Smooth muscle cell (in vitro differentiated cells): Measurements from ENCODE around the gene ZFAND6. TPM values are rescaled to one million over a fixed set of nuclear protein-coding genes. Genes with fewer than 3 reads are reported as not detected.

Experiments
- DNase-seq: peaks from one replicate; lab custom pipeline; 2025; ENCODE audit not compliant: unreplicated experiment; lab: John Stamatoyannopoulos, UW
- H2AFZ ChIP-seq: fragments of 200-600 bp; sonication (generic); 2 replicates; pipeline ENCODE4 v1.6.0; 2016; ENCODE audit warnings: antibody characterized with exemption, low read depth, mild to moderate bottlenecking
- H3F3A ChIP-seq: fragments of 200-600 bp; sonication (generic); 2 replicates; pipeline ENCODE4 v1.6.0; 2017; ENCODE audit warnings: antibody characterized with exemption, low read depth
- H3K27ac ChIP-seq: fragments of 200-600 bp; sonication (generic); 2 replicates; pipeline ENCODE4 v1.5.1; 2016; ENCODE audit warnings: low read depth, mild to moderate bottlenecking
- H3K27me3 ChIP-seq: fragments of 200-600 bp; sonication (generic); 2 replicates; pipeline ENCODE4 v1.6.1; 2016; ENCODE audit warnings: low read depth, mild to moderate bottlenecking
- H3K36me3 ChIP-seq: fragments of 200-600 bp; sonication (generic); 2 replicates; pipeline ENCODE4 v1.5.1; 2016; ENCODE audit warnings: low read depth
- H3K4me1 ChIP-seq: fragments of 200-600 bp; sonication (generic); 2 replicates; pipeline ENCODE4 v1.5.1; 2016; ENCODE audit warnings: low read depth
- H3K4me2 ChIP-seq: fragments of 200-600 bp; sonication (generic); 2 replicates; pipeline ENCODE4 v1.6.0; 2016; ENCODE audit warnings: mild to moderate bottlenecking
- H3K4me3 ChIP-seq: fragments of 200-600 bp; sonication (generic); 2 replicates; pipeline ENCODE4 v1.5.1; 2016; ENCODE audit warnings: mild to moderate bottlenecking
- H3K79me2 ChIP-seq: fragments of 200-600 bp; sonication (generic); 2 replicates; pipeline ENCODE4 v1.6.0; 2016; ENCODE audit warnings: low read depth, mild to moderate bottlenecking
- H3K9ac ChIP-seq: fragments of 200-600 bp; sonication (generic); 2 replicates; pipeline ENCODE4 v1.6.0; 2016; ENCODE audit warnings: low read depth
- H3K9me3 ChIP-seq: fragments of 200-600 bp; sonication (generic); replicated peaks from 2 replicates; pipeline ENCODE4 v1.5.1; 2016; ENCODE audit warnings: low read depth
- H4K20me1 ChIP-seq: fragments of 200-600 bp; sonication (generic); 2 replicates; pipeline ENCODE4 v1.6.0; 2016; ENCODE audit warnings: low read depth
- WGBS: methylation state at CpG from one replicate; pipeline ENCODE4 v1.1.7; 2016; ENCODE audit warnings: low lambda C conversion rate; 5-methylcytosine and 5-hydroxymethylcytosine counted together
- polyA plus RNA-seq: library from polyadenylated mRNA; unstranded; fragments of >200 nt; fragmentation: Nextera tagmentation; extraction: Ambion mirVana; gene quantifications from 2 replicates; pipeline ENCODE4 v1.2.1, GENCODE V29; 2016
- total RNA-seq: library from RNA; depleted of rRNA; stranded (reverse); fragments of >200 nt; gene quantifications from 2 replicates; pipeline ENCODE4 v1.2.3, GENCODE V29; 2014
- TF ChIP-seq, protein P1 (sequence below): fragments of 200-600 bp; sonication (generic); IDR thresholded peaks from 2 replicates; pipeline ENCODE4 v1.5.1; 2017; ENCODE audit warnings: borderline replicate concordance, mild to moderate bottlenecking, antibody characterized with exemption; ENCODE audit not compliant: insufficient read depth, poor library complexity, severe bottlenecking

The ZFAND6 gene
- total and polyA plus RNA-seq, 2 experiments from 2014 or later = 81.9 to 144 TPM

DNA sequence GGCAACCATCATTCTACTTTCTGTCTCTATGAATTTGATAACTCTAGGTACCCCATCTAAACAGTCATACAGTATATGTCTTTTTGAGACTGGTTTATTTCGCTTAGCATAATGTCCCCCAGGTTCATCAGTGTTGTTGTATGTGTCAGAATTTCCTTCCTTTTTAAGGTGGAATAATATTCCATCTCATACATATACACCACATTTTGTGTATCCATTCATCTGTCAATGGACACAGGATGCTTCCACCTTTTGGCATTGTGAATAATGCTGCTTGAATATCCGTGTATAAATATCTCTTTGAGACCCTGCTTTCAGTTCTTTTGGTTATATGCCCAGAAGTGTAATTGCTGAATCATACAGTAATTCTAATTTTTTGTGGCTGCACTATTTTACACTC, 10.4 kb upstream of the ZFAND6 start:
- Histone ChIP-seq H3F3A (no peaks in the 10 kb centered on the region), H3K27ac (no peak overlapping the region), H3K9me3 (no peaks in the 10 kb centered on the region), H3K4me3 (no peak overlapping the region), H3K79me2 (no peaks in the 10 kb centered on the region), H3K9ac (no peak overlapping the region), H4K20me1 (no peaks in the 10 kb centered on the region), H3K27me3 (no peaks in the 10 kb centered on the region), H3K4me2 (no peak overlapping the region), H3K36me3 (no peaks in the 10 kb centered on the region), H3K4me1 (no peaks in the 10 kb centered on the region), H2AFZ (no peak overlapping the region)
- no peak for DNase-seq
- 69% methylated on average over 2 of the region's 2 CpGs for WGBS
- TF ChIP-seq, protein P1, sequence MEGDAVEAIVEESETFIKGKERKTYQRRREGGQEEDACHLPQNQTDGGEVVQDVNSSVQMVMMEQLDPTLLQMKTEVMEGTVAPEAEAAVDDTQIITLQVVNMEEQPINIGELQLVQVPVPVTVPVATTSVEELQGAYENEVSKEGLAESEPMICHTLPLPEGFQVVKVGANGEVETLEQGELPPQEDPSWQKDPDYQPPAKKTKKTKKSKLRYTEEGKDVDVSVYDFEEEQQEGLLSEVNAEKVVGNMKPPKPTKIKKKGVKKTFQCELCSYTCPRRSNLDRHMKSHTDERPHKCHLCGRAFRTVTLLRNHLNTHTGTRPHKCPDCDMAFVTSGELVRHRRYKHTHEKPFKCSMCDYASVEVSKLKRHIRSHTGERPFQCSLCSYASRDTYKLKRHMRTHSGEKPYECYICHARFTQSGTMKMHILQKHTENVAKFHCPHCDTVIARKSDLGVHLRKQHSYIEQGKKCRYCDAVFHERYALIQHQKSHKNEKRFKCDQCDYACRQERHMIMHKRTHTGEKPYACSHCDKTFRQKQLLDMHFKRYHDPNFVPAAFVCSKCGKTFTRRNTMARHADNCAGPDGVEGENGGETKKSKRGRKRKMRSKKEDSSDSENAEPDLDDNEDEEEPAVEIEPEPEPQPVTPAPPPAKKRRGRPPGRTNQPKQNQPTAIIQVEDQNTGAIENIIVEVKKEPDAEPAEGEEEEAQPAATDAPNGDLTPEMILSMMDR = no peak

DNA sequence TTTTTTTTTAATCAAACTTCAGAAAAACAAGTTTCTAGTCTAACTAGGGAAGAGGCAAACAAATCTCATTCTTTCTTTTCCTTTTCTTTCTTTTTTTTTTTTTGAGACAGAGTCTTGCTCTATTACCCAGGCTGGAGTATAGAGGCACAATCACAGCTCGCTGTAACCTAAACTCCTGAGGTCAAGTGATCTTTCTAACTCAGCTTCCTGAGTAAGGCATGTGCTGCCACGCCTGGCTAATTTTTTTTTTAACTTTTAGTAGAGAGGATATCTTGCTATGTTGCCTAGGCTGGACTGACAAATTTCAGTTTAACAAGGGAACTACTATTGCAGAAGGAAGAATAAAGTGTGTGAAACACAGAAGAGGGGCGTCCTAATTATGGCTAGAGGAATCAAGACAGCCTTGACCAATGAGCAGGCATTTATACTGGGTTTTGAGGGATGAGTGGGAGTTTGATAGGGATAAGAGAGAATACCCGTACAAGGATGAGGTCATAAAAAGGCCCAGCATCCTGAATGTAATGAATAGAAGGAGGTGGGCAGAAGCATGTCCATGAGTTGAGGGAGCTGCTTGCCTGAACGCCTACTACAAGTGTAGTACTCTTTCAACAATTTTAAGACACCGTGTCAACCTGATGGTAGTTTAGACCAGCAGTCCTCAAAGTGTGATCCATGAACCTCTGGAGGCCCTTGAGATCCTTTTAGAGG, 6.7 kb upstream of the ZFAND6 start:
- Histone ChIP-seq H3K9me3 (no peaks in the 10 kb centered on the region), H3K27ac (no peak overlapping the region), H3K27me3 (peaks cover 4% of the 10 kb centered on the region), H3K4me2 (no peak overlapping the region), H3F3A (no peaks in the 10 kb centered on the region), H3K4me1 (no peaks in the 10 kb centered on the region), H3K36me3 (no peaks in the 10 kb centered on the region), H3K4me3 (no peak overlapping the region), H3K79me2 (no peaks in the 10 kb centered on the region), H2AFZ (no peak overlapping the region), H3K9ac (no peak overlapping the region), H4K20me1 (no peaks in the 10 kb centered on the region)
- 83% methylated on average over 6 of the region's 6 CpGs for WGBS
- DNase-seq = no peak
- TF ChIP-seq, protein P1 = no peak

DNA sequence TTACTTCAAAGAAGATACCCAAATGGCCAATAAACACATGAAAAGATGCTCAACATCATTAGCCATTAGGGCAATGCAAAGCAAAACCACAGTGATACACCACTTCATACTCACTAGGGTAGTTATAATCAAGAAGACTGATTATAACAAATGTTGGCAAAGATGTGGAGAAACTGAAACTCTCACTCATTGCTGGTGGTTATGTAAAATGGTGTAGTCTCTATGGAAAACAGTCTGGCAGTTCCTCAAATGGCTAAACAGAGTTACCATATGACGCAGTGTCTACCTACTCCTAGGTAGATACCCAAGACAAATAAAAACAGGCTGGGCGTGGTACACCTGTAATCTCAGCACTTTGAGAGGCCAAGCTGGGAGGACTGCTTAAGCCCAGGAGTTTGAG, 3.5 kb upstream of the ZFAND6 start:
- peaks cover 4% of the 10 kb centered on the region for H3K79me2 ChIP-seq
- H3K4me3 ChIP-seq = no peak overlapping the region
- peaks cover 10% of the 10 kb centered on the region for H3K4me1 ChIP-seq
- H3F3A ChIP-seq = no peaks in the 10 kb centered on the region
- no peak overlapping the region for H3K9ac ChIP-seq
- peaks cover 8% of the 10 kb centered on the region for H3K27me3 ChIP-seq
- H3K36me3 ChIP-seq = no peaks in the 10 kb centered on the region
- H3K9me3 ChIP-seq = no peaks in the 10 kb centered on the region
- no peak for DNase-seq
- no peak overlapping the region for H3K4me2 ChIP-seq
- peaks cover 7% of the 10 kb centered on the region for H4K20me1 ChIP-seq
- TF ChIP-seq, protein P1 = no peak
- H3K27ac ChIP-seq = no peak overlapping the region
- WGBS = 95% methylated on average over 2 of the region's 2 CpGs
- H2AFZ ChIP-seq = no peak overlapping the region

DNA sequence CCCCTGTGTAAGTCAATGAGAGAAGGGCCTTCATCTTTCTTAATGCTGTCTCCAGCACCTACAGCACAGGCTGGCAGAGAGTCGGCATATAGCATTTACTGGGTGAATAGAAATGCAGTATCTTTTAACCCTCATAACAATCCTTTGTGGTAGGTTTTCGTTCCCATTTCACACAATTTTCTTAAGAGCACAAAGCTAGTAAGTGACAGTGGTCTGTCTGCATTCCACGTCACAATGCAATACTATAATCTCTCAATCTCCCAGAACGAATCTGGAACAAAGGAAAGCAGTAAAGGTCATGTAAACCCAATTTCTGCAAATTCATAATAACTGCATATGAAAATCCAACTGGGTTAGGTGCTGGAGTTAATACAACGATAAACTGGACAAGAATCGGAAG, 1.4 kb upstream of the ZFAND6 start:
- Histone ChIP-seq H3K4me3 (no peak overlapping the region), H3K4me1 (peaks cover 20% of the 10 kb centered on the region), H3K27me3 (peaks cover 8% of the 10 kb centered on the region), H2AFZ (no peak overlapping the region), H3K79me2 (peaks cover 25% of the 10 kb centered on the region), H3K4me2 (no peak overlapping the region), H3K36me3 (no peaks in the 10 kb centered on the region), H3F3A (no peaks in the 10 kb centered on the region), H3K9ac (no peak overlapping the region), H3K9me3 (no peaks in the 10 kb centered on the region), H4K20me1 (peaks cover 28% of the 10 kb centered on the region), H3K27ac (no peak overlapping the region)
- TF ChIP-seq, protein P1 = no peak
- no peak for DNase-seq
- WGBS = 51% methylated on average over 6 of the region's 6 CpGs
